GM19455 (cell line): Measurements from ENCODE around the gene ZMAT3.
A peak's percentile ranks its signal among the peaks of the same experiment; 100 is the strongest.

Experiments used
- ATAC-seq: cut with Tn5 transposase; IDR thresholded peaks from one replicate; pipeline ENCODE4 v1.9.1; 2021; ENCODE audit not compliant: unreplicated experiment

The ZMAT3 gene

DNA sequence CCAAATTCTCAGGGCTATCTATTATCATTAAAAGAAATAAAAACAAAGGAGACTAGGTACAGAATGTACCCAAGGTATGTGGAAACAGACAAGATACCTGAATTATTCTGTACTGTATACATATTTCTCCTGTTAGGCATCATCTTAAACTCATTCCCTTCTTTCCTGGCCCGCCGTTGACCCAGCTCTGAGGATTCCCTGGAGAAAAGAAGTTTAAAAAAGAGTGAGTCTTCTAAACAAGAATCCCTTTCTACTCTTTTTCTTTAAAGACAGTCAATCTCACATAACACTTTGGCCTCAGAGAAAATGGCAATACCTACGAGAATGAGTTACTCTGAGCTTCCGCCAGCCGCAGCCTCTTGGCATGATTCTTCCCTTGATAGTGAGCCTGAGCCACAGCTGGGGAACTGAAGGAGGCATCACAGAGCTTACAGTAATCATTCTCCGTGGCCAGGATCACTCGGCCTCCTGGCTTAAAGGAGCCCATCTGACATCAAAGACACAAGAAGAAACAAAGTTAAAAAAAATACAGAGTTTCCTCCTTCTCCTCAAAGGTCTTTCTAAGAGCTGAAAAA is 44.2 kb downstream of the ZMAT3 start:
- ATAC-seq = no peak

- ATAC-seq = no peak
Observed at GRCh38 chr3:179026636-179027035, 45.0 kb downstream of the ZMAT3 start.

- no peak for ATAC-seq
Observed at GRCh38 chr3:179021119-179021903, 50.3 kb downstream of the ZMAT3 start.

- no peak for ATAC-seq
Observed at GRCh38 chr3:179020112-179020511, 51.5 kb downstream of the ZMAT3 start.

- no peak for ATAC-seq
Observed at GRCh38 chr3:179018808-179019207, 52.8 kb downstream of the ZMAT3 start.

- peak; percentile 73 for ATAC-seq
Observed at GRCh38 chr3:179016979-179017670, 54.5 kb downstream of the ZMAT3 start.

- peak; percentile 62 for ATAC-seq
Observed at GRCh38 chr3:179015551-179016020, 56.0 kb downstream of the ZMAT3 start.

- no peak for ATAC-seq
Observed at GRCh38 chr3:179005706-179006105, 65.9 kb downstream of the ZMAT3 start.

DNA sequence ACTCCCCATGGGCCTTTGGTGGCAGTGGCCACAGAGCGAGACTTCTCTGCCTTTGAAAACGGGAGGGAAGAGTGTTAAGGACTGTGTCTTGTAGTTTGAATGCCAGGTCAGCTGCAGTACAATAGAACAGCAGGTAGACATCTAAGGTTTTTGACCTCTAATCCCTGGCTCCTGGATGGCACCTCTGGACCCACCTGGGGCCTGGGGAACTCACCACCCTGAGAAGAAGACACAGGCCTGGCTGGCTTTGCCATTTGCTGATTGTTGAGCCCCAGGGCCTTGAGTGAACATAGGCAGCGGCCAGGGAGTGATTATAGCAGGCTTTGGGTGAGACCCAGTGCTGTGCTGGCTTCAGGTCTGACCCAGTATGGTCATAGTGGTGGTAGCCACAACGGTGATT is 66.4 kb downstream of the ZMAT3 start:
- ATAC-seq = no peak

GRCh38 chr3:179000659-179001058 is 71.0 kb downstream of the ZMAT3 start:
- no peak for ATAC-seq

GRCh38 chr3:179000144-179000543 is 71.5 kb downstream of the ZMAT3 start:
- ATAC-seq = no peak

DNA sequence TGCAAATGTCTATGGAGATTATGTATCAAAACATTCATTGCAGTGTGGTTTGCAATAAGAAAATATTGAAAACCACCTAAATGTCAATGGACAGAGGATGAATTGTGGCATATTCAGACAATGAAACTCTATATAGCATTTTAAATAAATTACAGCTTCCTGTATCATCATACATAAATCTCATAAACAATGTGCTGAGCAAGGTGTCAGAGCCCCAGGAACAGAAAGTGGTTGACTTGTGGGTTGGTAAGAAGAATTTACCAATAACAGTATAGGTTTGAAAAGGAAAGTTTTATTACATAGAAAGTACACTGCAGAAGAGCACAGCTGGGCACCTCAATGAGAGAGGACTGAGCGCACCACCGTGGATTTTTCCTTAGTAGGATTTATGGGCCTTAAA is 75.2 kb downstream of the ZMAT3 start:
- no peak for ATAC-seq

GRCh38 chr3:178990293-178990692 is 81.3 kb downstream of the ZMAT3 start:
- no peak for ATAC-seq

DNA sequence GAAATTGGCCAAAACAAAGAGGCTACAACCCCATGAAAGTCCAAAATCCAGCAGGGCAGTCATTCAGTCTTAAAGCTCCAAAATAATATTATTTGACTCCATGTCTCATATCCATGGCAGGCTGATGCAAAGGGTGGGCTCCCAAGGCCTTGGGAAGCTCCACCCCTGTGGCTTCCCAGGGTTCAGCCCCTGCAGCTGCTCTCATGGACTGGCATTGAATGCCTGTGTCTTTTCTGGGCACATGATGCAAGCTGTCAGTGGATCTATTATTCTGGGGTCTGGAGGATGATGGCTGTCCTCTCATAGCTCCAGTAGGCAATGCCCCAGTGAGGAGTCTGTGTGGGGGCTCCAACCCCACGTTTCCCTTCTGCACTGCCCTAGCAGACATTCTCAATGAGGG is 81.8 kb downstream of the ZMAT3 start:
- no peak for ATAC-seq

- ATAC-seq = no peak
Observed at GRCh38 chr3:178987745-178988144, 83.9 kb downstream of the ZMAT3 start.

GRCh38 chr3:178986456-178986855 is 85.2 kb downstream of the ZMAT3 start:
- ATAC-seq = no peak

- no peak for ATAC-seq
Observed at GRCh38 chr3:178982137-178982536, 89.5 kb downstream of the ZMAT3 start.

DNA sequence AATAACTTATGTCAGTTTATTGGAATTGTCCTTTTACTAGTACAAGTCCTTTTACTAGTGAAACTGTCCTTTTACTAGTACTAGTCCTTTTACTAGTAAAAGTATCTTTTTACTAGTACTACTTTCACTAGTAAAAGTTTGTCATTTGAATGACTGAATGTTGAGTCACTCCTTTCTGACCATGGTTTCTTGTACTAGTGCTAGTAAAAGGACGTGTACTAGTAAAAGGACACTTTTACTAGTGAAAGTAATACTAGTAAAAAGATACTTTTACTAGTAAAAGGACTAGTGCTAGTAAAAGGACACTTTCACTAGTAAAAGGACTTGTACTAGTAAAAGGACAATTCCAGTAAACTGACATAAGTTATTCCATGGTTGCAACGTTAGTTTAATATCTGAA is 96.3 kb downstream of the ZMAT3 start:
- no peak for ATAC-seq

- ATAC-seq = no peak
Observed at GRCh38 chr3:178971614-178972013, 100.0 kb downstream of the ZMAT3 start.

DNA sequence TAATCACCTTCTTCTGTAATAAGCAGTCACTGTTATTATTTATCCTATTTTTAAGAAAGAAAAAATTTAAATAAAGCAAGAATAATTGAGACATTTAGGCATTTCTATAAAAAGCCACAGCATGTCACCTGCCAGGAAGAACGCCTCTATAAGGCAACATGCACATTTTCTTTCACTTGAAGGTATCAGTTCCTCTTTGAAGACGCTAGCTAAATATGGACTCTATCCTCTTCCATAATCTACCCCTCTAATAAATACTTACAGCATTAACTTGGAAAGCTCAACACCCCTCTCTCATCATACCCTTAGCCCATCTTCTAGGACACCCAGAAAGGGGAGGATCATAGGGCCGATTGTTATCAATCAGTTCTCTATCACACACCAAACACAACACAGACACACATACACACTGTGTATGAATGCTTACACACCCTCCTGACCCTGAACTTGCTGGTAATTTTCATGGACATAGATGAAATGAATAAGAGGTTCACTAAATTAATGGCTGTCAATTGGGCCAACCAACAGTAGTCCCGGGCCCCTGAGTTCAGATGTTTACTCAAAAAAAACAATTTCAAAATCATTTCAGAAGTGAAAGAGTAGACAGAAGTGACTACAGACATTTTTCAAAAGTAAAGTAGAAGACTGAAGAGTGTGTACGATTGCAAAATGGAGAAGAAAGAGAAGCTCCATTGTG is 102.5 kb downstream of the ZMAT3 start:
- ATAC-seq = peak; percentile 84
